ENCODE results near the gene TCF7L1.
"Not testable (repeated sequence)": the region's sequence is repeated elsewhere in the genome, so short reads cannot be mapped to it uniquely, and the experiment has no call there.

The TCF7L1 gene, protein sequence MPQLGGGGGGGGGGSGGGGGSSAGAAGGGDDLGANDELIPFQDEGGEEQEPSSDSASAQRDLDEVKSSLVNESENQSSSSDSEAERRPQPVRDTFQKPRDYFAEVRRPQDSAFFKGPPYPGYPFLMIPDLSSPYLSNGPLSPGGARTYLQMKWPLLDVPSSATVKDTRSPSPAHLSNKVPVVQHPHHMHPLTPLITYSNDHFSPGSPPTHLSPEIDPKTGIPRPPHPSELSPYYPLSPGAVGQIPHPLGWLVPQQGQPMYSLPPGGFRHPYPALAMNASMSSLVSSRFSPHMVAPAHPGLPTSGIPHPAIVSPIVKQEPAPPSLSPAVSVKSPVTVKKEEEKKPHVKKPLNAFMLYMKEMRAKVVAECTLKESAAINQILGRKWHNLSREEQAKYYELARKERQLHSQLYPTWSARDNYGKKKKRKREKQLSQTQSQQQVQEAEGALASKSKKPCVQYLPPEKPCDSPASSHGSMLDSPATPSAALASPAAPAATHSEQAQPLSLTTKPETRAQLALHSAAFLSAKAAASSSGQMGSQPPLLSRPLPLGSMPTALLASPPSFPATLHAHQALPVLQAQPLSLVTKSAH

DNA sequence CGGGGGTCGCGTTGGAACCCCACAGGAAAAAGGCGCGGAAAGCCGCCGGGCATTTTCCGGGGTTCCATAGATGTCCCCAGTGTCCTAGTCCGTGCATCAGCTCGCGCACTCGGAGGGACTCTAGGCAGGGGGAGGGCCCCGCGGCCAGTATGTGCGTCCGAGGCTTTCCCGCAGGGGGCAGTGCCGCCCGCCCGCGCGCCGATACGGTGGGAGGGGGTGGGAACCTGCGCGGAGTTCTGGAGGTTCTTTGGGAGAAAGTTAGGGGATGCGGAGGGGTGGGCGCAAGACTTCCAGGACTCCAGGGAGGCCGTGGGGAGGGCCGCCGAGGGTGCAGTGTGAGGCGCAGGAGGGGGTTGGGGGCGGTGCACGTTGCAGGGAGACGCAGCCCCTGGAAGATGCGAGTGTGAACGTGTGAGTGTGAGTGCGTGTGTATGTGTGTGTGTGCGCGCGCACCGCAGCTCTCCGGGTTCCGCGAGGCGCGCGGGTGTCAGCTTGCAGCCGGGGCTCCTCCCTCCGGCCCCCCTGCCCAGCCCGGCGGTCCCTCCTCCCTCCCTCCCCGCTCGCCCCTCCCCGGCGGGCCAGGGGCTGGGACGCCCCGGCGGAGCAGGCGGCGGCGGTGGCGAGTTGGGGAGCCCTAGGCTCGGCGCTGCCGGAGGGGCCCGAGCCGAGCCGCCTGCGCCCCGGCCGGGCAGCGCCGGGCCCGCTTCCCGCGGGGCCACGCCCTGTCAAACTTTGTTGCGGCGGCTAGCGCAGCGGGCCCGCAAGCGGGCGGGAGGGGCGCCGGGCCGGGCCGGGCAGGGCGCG, at the start of gene TCF7L1:
Gene TCF7L1 (plus strand): TSS at position 559 of the 804 bp plus-strand sequence. CDS start 293 bp downstream, outside the sequence.
- DNase-seq (ENCODE audit: low spot score) = peak; percentile 94

DNA sequence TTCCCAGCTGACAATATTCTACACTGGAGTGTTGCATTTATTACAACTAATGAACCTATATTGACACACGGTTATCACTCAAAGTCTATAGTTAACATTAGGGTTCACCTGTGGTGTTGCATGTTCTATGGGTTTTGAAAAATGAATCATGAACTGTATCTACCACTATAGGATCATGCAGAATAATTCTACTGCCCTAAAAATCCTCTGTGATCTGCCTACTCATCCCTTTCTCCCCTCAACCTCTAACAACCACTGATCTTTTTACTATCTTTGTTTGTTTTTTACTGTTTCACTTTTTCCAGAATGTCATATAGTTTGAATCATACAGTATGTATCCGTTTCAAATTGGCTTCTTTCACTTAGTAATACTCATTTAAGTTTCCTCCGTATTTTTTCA, 47.6 kb upstream of the TCF7L1 start:
- DNase-seq (ENCODE audit: low spot score) = no peak

DNA sequence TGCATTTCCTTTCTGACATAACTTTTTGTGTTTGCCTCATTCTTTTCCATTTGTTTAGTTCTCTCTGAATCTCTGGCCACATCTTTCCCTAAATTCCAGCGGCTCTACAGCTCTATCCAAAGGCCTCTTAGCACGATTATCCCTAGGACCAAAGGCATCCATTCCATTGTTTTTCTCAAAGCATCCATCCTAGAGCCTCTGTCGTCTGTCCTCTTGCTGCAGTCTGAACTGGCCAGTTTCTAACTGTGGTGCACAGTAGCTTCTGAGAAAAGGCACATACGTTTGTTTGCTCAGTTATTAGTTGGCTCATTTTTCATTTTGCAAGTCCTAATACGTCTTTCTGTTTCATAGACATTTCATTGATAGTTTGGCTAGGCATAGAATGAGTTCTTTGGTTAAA, 45.7 kb upstream of the TCF7L1 start:
- DNase-seq (ENCODE audit: low spot score) = no peak

DNA sequence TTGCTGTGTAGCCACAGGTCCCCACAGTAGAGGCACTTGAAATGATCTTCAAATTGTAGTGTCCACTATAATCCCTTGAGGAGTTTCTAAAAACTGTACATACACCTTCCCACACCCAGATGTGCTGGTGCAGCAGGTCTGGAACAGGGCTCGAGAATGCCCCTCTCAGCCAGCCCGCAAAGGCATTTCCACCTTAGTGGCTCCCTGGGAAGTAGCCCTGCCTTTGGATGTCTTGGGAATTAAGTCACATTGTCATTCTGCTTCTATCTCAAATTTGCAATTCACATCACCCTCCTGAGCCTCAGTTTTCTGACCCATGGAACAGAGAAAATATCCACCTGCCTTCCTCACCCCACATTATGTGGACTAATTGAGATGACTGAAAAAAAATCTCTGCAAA, 44.3 kb upstream of the TCF7L1 start:
- no peak for DNase-seq (ENCODE audit: low spot score)

DNA sequence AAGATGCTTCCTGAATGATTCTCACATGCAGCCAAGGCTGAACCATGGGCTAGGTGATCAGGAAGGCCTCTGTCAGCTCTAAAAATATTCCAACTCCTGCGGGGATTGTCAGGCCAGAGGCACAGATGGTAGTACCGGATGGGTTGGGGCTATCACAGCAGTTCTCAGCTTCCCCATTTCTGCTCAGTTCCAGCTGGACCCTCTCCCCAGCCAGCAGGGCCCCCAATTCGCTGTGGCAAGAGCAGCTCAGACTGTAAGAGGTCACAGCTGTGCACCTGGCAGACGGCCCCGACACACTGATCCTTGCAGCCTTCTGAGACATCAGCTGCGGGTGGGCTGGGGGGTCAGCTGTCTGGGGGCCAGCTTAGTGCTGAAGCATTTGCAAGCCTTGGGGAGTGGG, 43.6 kb upstream of the TCF7L1 start:
- DNase-seq (ENCODE audit: low spot score) = no peak

DNA sequence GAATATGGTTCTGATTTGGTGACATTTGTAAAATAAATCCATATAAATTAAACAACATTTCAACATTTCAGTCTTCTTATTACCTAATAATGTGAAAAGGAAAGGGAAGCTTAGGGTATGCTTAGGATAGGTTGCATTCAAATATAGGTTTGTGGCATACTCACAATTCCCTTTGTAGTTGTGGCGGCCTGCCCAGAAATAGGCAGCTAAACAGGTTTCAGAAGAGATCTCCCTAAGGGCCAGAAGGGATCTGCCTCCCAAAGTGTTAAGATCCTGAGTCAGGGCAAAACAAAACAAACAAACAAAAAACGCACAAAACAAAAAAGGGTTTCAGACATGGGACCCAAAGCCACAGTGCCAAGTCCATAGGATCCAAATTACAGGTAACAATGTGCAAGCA, 41.4 kb upstream of the TCF7L1 start:
- no peak for DNase-seq (ENCODE audit: low spot score)

DNA sequence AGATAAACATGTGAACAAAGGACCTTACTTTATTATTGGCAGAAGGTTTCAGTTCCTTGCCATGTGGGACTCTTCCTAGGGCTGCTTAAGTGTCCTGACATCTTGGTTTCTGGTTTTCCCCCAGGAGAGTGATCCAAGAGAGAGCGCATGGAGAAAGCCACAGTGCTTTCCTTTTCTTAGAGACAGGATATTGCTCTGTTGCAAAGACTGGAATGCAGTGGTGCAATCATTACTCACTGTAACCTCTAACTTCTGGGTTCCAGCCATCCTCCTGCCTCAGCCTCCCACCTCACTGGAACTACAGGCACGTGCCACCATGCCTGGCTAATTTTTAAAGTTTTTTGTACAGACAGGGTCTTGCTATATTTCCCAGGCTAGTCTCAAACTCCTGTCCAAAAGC, 38.1 kb upstream of the TCF7L1 start:
- no peak for DNase-seq (ENCODE audit: low spot score)

DNA sequence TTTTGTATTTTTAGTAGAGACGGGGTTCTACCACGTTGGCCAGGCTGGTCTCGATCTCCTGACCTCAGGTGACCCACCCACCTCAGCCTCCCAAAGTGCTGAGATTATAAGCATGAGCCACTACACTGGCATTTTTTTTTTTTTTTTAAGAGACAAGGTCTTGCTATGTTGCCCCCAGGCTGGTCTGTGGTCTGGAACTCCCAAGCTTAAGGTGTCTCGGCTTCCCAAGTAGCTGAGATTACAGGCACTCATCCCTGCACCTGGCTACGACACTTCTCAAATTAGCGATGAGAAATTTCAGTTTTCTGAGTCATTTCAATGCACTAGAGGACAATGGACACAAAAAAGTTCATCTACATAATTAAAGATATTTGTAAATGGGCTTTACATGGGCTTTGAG, 36.6 kb upstream of the TCF7L1 start:
- DNase-seq (ENCODE audit: low spot score) = no peak

DNA sequence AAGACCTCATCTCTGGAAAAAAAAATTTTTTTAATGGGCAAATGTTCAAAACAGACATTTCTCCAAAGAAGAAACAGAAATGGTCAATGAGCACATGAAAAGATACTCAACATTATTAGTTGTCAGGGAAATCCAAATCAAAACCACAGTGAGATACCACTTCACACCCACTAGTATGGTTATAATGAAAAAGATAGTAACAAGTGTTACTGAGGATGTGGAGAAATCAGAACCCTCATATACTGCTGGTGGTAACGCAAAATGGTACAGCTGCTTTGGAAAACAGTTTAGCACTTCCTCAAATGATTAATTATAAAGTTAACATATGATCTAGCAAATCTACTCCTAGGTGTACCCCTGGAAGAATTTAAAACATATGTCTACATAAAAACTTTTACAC, 29.0 kb upstream of the TCF7L1 start:
- DNase-seq (ENCODE audit: low spot score) = no peak

DNA sequence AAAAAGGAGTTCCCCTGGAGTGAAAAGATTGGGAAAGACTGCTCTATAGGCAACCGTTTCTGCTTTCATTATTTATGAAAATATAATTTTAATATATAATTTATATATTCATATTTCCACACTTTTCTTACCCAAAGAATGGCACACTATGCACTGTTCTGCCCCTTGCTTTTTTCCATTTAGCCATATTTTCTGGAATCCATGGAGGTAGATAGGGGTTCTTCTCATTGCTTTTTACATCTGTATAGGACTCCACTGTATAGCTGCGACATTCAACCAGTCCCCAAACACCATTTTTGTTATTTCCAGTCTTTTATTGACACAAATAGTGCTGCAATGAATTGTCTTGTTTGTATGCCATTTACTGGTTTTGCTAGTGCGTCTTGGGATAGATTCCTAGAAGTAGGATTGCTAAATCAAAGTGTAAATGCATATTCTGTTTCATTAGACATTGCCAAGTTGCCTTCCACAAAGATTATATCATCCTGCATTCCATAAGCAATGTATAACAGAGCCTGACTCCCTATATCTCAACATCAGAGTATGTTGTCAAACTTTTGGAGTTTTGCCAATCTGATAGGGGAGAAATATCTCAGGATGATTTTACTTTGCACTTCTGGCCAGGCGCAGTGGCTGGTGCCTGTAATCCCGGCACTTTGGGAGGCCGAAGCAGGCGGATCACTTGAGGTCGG, 26.6 kb upstream of the TCF7L1 start:
- DNase-seq (ENCODE audit: low spot score) = no peak

DNA sequence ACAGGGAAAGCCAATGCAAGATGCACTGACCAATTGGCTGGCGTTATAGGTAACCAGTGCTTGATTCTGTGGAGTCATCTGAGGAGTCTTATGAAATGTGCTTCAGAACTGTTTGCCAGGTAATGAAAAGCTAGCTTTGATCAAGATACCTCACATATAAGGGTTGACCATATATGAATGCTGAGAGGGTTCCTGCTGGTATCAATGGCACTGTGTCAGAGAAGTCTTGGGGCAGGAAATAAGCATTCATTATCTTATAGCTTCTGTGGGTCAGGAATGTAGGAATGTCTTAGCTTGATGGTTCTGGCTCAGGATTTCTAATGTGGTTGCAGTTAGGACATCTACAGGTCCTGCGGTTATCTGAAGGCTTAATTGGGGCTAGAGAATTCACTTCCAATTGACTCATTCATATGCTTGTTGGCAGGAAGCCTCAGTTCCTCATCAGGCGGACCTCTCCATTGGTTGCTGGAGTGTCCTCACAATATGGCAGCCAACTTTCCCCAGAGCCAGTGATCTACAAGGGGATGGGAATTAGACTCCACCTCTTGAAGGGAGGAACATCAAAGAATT, 22.1 kb upstream of the TCF7L1 start:
- DNase-seq (ENCODE audit: low spot score) = no peak

DNA sequence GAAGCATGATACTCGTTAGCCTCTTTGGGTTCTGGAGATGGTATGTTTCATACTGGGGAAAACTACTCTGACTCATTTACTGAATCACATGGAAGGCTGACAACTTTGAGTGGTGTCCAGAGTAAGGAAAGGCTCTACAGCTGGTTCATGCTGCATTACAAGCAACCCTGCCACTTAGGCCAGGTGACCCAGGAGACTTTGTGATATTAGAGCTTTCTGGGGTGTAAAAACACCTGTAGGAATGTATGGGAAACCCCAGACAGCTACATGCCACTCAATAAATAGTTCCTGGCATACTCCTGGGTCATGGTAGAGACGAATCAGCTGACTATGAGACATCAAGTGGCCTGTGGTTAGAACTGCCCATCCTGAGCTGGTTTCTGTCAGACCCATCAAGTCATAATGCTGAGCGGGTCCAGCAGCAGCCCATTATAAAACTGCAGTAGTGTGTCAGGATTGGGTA, 21.3 kb upstream of the TCF7L1 start:
- no peak for DNase-seq (ENCODE audit: low spot score)

DNA sequence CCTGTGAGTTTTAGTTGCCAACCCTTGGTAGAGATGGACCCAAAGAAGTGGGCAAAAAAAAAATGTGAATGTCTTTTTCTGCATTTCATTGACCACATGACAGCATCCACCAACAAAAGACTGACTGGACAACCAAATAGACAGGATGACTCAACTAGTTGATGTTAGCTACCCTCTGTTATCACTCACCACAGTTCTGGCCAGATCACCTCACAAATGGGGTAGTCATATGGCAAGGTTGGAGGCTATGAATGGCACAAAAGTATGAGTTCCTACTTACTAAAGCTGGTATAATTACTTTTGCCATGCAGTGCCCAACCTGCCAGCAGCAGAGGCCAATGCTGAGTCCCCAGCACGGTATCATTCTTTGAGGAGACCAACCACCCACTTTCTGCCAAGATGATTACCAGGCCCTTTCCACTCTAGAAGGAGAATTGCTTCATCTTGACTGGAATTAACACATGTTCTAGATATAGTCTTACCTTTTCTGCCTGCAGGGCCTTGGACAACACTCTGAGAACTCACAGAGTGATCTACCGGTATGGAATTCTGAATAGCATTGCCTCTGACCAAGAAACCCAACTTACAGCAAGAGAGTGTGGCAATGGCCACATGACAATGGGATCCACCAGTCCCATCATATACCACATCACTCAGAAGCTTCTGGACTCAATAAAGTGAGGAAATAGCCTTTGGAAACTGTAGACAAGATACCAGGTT, 20.1 kb upstream of the TCF7L1 start:
- no peak for DNase-seq (ENCODE audit: low spot score)

DNA sequence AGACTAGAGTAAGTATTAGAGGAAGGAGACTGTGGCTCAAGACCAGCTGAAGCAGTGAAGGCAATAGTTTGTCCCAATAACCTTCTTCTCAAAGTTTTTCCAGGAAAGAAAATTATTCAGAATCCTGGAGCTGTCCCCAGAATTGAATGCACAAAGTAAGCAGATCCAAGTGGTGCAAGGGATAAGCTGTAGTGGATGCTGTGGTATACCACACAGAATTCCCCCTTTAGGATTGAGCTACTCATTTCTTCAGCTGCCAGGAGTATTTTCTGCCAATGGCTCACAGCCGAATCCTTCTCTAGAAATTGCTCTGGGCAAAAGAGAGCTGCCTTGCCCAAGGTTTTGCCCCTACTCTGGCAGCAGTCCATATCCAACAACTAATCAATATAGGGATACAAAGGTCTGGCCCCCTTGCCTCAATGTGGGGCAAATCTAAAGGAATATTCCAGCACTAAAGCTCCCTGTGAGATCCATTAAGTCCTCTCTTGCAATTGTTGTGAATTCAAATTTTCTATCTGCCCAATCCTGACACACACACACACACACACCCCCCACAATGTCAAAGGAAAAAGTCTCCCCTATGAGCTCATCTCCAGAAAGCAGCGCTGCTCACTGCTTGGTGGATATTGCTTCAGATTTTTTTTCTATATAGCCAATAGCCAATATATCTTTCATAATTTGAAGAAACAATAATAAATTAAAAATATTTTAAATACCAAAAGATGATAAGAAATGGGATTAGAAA, 18.4 kb upstream of the TCF7L1 start:
- DNase-seq (ENCODE audit: low spot score) = no peak

DNA sequence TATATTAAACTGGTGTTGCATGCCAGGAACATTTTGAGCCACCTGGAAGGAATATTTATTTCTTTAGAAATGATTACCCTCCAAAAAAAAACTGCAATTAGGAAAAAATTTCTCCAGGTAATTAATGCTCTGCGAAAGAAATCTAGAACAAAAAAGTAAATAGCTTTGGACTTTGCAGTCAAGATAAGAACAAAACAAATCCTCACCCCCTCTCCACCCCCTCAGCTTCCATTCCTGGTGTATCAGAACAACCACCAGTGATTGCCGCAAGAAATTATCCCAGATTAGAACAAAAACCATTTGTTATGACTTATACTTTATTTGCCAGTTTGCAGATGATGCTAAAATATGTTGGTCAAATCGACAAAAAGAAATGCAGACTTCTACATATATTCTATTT, 17.0 kb upstream of the TCF7L1 start:
- no peak for DNase-seq (ENCODE audit: low spot score)

DNA sequence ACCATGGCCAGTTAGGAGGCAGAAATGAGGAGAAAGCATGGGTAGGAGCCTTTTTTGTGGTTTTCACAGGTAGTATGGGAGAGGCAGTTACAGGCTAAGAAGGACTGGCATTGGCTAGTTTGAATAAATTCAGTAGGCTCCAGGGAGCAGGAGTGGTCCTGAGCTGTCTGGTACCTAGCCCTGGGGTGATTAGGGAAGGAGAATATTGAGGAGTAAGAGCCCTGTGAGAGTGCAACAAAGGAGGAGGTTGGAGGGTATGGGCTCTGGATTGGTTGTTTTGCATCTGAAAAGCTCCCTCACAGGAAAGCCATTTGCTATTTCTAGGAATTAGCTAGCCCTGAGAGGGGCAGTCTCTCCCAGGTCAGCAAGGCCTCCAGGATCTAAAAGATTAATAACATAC, 13.3 kb upstream of the TCF7L1 start:
- DNase-seq (ENCODE audit: low spot score) = no peak

DNA sequence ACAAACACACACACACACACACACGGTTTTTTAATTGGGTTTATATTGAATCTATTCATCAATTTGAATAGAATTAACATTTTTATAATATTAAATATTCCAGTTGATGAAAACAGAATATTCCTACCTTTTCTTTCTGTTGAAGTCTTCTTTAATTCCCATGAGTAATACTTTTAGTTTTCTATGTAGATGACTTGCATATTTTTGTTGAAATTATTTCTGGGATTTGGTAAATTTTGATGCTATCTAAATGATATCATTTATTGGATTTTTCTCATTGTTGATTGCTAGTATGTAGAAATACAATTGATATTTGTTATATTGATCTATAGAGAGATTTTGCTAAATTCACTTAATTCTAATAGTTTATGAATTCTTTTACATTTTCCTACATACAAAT, 12.8 kb upstream of the TCF7L1 start:
- DNase-seq (ENCODE audit: low spot score) = no peak

DNA sequence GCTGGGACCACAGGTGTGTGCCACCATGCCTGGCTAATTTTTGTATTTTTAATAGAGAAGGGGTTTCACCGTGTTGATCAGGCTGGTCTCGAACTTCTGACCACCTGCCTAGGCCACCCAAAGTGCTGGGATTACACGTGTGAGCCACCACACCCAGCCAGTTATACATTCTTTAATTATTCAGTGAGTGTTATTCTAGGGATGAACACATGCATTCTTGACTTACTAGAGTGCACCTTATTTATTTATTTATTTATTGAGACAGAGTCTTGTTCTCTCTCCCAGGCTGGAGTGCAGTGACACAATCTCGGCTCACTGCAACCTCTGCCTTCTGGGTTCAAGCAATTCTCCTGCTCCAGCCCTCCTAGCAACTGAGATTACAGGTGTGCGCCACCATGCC, 6.7 kb upstream of the TCF7L1 start:
- not testable (repeated sequence) for DNase-seq (ENCODE audit: low spot score)

DNA sequence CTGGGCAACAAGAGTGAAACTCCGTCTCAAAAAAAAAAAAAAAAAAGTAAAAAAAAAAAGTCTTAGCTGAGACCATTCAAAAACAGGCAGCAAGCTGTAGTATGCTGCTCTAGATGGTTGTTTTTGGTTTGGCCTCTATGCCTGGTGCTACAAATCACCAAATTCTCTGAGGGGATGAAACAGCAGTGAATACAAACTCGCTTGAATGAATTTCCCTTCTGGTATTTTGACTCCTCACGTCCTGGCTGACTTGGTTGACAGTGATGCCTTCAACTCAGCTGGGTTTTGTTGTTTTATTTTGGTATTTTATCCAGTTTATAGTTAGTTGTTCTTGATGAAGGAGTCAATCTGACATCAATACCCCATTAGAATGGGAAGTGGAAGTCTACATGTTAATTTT, 3.3 kb upstream of the TCF7L1 start:
- DNase-seq (ENCODE audit: low spot score) = no peak

DNA sequence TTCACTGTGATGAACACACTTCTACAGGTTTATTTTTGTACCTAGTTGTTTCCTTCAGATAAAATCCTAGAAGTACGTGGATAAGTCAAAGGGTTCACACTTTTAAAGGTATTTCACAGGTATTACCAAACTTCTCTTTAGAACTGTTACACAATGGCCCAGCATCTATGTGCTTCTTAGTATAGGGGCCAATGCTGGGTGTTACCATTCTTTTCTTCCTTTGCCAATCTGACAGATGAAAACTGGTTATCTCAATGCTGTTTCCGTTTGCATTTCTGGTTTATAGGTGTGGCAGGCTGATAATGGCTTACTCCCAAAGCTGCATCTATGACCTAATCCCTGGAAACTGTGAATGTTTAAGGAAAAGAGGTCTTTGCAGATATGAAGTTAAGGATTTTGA, 2.8 kb upstream of the TCF7L1 start:
- no peak for DNase-seq (ENCODE audit: low spot score)

DNA sequence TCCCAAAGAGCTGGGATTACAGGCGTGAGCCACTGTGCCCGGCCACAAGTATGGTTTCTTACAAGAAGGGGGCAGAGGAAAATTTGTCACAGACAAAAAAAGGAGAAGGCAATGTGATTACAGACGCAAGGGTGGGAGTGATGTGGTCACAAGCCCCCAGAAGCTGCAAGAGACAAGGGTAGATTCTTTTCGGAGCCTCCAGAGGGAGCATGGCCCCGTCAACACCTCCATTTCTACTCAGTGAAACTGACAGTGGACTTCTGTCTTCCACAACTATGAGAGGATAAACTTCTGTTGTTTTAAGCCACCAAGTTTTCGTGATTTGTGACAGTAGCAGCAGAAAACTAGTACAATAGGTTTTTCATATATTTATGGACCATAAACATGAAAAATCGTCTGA, 2.1 kb upstream of the TCF7L1 start:
- DNase-seq (ENCODE audit: low spot score) = peak; percentile 32
